ENCODE data around the gene DAAM1.

Gene DAAM1

DNA sequence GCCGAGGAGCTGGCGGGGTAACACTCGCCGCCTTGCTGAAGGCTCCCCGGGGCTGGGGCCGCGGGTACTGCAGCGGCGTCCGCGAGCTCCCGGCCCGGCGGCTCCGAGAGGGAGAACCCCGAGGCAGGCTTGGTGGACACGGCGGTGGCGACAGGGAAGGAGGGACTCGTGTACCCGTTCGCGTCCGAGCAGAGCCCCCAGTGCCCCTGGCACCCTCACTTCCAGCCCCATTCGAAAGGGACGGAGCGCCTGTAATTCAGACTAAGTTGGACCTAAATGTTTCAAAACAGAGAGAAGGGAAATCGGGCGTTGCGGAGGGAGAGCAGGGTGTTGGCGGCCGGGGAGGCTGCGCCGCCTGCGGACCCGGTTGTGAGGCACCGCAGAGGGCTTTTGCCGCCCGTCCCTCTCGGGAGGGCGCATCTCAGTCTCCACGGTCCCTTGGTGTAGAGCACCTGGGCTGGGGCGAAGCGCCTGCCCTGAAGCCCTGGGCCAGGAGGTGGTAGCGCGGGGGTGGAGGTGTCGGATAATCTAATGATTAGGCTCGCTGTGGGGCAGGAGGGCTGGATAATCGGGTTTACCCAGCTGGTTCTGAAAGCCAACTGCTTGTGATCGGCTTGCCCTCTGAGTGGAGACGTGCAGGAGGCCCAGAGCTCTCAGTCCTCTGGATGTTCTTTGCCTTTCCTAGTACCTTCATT, 771 bp downstream of the DAAM1 start:
- peak; percentile 14 for DNase-seq

DNA sequence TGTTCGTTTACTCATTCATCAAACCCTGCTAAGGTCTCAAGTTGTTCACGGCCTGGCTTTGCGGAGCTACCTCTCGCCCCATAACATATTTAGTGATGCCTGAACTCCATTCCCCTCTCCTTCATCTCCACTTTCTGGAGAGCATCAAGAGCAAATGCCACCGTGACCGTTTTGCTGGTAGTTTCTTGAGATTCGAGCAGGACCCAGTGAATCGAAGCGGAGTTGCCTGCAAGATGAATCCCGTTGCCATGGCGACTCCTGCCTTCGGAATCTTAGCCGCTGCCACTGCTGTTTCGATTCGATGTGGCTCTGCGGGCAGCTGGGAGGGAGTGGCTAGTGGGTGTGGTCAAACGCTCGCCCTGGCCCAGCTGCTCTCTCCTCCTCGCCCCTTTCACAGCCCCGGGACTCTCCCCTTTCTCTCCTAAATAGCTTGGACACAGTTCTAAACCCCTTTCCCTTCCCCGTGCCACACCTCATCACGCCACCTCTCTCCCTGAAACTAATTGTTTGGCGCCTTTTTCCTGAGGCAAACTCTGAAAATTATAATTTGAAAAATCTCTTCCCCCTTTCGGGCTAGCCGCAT, 1.4 kb downstream of the DAAM1 start:
- peak; percentile 86 for DNase-seq

DNA sequence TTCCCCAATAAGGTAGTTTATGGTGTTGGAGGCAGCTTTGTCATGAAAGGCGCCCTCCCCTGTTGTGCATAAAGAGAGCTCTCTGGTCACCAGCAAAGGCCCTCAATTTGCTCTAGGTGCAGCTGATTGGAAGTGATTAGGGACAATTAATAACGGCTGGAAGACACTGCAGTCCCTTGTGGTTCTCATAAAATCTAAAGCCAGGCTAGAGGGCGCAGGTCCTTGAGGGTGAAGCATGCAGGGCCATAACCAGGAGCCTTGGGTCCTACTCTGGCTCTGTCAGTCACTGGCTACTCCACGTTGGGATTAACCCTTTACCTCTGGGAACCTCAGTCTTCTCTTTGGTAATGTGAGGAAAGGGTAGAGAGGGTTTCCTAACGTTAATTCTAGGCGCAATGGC, 1.9 kb downstream of the DAAM1 start:
- DNase-seq = peak; percentile 2

DNA sequence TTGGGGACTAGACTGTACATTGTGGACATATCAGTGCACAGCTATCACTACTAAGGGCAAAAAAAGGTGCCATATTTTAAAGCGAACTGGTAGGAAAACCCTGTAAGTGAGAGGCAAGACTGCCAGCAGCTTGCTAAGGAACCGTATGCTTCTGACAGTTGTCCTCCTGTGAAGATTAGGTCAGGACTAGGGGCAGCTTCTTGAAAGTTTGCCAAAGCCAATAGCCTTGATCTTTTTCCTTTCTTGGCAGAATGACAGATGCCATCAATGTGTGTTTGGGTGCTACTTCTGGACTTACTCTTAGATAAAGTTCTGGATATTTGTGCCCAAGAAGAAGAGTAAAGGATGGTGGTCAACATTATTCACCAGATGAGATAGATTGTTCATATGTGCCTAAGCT, 7.4 kb downstream of the DAAM1 start:
- no peak for DNase-seq

DNA sequence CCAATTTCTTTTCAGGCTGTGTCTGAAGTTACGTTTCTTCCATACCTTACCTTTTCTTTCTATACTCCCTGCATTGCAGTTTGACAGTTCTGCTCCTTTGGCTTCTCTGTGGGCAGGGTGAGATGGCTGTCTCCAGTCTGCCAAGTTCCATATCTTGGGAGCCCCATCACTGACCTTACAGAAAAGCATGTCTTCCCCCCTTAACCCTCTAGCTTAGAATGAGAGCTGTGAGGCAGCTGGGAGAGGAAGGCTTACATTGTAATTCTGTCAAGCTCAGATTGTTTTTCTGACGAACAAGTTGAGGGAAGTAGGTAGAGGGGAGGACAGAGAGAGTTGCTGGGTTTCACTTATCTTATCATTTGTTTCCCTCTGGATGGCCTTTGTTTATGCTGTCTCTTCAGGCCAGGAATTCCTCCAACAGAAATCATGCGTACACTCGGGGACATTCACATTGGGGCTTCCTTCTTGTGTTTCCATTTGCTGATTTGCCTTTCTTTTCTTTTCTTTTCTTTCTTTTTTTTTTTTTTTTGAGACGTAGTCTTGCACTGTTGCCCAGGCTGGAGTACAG, 9.3 kb downstream of the DAAM1 start:
- no peak for DNase-seq

DNA sequence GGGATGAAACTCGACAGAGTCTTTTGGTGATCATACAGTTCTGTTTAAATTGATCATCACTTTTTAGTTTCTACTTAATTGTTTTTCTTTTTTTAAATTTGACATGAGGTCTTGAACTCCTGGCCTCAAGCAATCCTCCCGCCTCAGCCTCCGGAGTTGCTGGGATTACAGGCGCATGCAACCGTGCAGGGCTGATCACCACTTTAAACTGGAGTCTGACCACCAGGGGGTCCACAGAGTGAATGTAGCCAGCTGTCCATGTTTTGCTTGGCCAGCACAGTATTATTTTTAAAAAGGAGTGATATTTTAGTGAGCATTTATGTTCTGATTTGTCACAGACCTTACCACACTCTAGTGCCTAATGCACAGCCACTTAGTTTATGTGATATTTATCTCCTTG, 10.7 kb downstream of the DAAM1 start:
- DNase-seq = no peak

DNA sequence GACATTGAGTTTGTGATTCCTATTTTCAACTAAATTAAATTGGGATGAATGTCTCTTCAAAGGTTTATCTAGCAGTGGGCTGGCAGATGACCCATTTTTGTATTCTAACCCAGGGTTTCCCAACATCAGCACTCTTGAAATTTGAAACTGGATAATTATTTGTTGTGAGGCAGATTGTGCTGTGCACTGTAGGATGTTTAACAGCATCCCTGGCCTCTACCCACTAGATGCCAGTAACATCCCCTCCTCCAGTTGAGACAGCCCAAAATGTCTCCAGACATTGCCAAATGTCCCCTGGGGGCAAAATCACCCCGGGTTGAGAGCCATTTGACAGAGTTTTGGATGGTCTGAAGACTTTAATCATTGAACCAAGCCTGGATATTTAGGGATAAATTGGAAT, 11.1 kb downstream of the DAAM1 start:
- no peak for DNase-seq

DNA sequence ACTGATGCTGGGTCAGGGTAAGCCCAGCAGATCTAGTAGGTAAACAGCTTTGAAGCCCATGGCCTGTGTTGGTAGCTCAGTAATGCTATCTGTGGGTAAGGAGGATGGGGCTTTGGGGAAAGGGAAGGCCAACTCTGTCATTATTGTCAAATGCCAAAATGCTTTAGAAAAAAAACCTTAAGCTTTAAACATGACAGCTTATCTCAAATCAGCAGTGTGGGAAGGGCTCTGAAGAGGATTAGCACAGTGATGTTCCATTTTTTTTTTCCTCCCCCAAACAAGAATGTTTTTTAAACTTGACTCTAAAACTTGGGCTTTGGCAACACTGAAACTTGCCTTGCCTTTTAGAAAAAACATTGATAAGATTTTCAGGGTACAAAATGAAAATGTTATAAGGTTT, 11.7 kb downstream of the DAAM1 start:
- no peak for DNase-seq

DNA sequence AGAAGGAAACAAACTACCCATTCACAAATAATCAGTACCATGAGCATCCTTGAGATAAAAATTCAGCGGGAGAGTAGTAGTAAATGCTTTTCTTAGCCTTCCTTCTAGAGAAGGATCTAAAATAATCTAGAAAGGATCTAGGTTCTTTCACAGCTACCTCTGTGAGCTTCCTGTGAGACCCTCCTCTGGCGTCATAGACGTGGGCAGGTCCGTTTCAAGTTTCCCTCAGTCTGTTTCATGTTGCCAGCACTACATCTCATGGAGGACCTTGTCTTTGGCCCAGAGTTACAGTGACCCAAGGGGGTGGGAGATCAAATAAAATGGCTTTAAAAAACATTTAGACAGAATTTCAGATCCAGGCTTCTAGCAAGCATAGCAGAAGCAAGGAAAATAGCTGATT, 13.6 kb downstream of the DAAM1 start:
- DNase-seq = no peak

DNA sequence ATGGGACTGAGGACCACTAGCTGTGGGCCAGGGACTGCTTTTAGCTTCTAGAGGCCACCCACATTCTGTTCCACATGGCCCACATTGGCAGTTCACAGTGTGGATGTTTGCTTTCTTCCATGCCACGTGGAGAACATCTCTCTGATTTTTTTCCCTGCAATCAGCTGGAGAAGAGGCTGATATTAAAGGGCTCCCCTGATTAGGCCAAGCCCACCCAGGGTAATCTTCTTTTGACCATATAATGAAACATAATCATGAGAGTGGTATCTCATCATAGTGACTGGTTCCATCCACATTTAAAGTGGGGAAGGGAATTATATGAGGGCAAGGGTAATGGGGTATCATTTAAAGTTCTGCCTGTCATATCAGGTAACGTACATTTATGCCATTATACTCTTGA, 15.8 kb downstream of the DAAM1 start:
- DNase-seq = no peak

DNA sequence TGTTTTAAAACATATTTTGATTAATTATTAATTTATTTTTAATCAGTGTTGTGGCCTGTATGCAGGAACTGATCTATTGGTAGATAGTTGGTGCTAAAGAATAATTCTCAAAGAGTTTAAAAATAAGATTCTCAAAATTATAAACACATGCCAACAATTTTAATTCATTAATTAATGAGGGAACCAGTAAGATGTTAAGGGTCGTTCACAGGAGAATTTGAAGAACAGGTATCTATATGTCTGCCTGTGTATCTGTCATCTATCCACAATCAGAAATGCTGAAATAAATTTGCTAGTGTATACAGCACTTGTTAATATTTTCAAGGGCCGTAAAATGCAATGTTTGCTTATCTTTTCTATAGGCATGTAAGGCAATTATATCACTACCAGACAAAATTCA, 18.4 kb downstream of the DAAM1 start:
- DNase-seq = no peak

DNA sequence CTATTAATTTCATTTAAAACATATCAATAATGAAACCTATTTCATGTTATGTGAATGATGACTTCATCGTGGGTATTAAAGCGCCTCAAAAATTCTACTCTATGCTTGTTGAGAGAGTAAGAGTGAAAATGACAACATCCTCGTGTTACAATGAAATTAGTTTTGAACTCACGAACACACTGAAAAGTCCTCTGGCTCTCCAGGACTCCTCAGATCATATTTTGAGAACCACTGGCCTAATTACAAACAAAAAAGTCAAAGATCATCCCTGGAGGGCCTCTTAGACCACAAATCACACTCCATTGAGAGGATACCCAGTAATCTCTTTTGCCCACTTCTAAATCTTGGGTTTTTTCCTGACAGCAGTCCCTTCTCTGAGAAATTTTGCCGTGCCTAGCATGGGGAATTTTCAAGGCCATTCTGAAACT, 19.1 kb downstream of the DAAM1 start:
- peak; percentile 9 for DNase-seq

DNA sequence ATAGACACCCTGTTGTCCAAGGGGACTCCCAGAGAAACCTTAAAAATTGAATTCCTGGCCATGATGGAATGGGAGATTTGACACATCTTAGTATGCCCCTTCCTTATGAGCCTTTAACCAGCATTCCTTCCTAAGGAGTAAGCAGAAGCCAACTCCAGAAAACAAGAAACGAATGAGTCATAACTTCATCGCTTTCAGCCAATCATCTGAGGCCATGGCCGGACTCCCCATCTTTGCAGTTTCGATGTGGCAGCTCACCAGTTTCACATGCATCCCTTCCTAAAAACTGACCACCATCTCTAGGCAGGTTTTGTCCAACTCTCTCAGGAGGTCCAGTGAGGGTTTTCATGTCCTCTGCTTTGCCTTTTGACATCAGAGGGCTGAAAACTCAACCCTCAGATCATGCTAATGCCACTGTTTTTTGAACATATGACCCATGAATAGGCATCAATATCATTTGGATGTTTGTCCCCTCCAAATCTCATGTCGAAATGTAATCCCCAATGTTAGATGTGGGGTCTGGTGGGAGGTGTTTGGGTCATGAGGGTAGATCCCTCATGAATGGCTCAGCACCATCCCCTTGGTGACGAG, 19.9 kb downstream of the DAAM1 start:
- DNase-seq = no peak

DNA sequence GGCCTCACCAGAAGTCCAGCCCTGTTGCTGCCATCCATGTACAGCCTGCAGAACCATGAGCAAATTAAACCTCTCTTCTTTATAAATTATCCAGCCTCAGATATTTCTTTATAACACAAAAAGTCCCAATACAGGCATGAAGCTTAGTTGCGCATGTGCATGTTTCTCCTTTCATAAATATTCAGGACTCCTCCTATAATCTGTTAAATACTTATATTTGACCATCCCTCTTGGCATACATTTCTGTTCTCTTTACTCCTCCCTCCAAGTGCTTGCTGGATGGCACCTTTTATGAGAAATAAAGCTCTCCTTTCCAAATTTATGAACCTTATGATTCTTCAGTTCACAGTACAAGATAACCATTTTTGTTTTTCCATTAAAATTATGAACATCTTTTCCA, 20.5 kb downstream of the DAAM1 start:
- DNase-seq = no peak

DNA sequence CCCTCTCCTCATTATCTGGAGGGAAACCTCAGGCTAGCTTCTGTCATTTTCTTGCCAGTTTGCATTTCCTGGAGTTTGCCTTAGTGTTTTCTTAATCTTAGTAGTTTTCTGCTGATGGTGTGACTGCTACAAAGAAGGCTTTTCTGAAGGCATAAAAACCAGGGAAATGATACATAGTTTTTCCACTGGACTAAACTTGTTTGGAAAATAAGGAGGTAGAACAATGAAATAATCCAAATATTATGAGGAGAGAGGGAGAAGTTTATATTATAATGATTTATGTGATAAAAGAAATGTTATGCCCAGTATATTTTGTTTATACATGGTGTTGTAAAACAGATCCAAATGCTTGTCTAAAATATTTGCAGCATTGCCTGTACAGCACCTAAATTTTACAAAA, 22.2 kb downstream of the DAAM1 start:
- DNase-seq = no peak

DNA sequence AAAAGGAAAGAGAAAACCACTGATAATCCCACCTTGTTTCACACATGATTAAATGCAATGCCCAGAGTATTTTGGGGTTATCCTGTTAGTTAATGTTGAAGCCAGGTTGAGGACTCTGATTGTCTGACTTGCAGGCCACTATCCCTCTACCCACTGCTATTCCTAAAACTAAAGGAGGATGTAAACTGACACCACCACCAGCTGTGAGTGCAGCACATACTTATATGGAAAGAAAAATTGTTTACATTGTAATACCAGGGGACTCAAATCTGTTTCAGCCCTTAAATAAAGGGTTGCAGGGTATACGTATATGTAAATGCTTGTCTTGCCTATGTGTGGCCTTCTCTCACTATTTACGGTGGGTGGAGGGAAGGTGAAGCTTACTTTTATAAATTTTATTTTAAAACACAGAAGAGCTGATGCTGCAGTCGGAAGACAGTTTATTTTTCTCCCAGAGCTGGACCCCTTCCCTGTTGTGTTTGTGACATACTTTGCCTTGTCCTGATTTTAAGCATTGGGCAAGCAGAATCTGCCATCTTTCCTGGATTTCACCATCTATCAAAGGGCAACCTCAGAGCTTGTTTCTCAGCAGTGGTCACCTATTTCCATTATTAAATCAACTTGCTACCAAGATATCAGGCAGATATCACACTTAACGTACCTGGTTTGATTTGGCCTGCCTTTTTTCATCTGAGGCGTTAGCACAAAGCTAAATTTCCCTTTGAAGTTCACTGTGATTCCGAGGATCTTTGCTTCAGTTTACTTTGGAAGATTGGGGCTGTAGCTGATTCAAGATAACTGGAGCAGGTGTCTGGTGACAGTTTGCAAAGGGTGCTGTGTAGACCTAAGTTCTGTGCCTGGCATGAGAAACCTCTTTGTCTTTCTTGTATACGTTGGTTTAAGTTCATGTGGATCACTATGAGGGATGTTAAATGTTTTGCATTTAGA, 25.2 kb downstream of the DAAM1 start:
- no peak for DNase-seq

DNA sequence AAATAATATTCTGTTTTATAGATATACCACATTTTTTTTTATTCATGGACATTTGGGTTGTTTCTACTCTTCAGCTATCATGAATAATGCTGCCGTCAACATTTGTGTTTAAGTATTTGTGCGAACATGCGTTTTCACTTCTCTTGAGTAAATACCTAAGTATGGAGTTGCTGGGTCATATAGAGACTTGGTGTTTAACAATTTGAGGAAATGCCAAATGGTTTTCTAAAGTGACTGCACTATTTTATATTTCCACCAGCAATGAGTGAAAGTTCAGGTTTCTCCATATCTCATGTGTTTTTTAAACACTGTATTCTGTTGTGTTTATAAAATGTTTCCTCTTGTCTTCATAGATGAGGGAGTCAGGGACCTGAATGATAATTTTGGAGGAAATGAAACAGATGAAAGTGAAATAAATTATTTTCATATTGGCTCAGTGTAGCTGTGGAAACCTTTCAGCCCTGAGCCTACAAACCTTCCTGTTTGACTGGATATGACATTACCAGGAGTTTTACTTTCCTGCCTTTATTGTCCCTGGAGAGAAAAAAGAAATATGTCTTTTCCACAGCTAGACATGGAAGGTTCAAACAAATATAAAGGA, 26.3 kb downstream of the DAAM1 start:
- no peak for DNase-seq

DNA sequence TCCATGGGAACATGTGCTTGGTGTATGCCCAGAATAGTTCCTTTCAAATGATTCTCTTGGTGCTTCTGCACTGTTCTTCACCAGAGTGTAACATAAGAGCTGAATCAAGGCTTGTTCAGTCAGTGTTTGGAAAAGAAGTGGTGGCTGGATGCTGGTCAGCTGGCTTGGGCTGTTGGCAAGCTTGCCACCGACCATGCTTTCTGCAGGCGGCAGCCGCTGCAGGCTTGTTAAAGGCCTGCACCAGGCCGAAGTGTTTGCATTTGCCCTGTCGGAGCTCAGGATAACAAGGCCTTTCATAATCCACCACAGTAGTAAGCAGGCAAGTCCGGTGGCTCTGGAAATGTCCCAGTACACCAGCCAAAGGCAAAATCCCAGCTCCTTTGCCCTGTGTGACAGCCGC, 26.9 kb downstream of the DAAM1 start:
- DNase-seq = no peak

DNA sequence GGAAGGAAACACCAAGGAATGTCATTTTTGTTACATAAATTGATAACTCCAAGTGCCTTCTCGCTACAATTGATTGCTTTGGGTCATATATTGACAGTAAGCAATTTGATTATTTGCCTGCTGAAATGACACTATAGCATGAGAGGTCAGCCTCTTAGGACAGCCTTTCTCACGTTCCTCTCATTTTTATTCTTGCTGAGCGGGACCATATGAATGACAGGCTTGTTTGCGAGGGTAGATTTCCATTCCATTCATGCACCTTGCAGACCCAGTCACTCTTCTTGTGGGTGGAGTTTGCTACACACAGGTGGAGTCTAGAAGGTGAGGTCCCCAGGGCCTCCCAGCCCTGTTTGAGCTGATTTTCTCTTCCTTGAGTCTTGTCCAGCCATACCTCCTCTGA, 27.3 kb downstream of the DAAM1 start:
- no peak for DNase-seq

DNA sequence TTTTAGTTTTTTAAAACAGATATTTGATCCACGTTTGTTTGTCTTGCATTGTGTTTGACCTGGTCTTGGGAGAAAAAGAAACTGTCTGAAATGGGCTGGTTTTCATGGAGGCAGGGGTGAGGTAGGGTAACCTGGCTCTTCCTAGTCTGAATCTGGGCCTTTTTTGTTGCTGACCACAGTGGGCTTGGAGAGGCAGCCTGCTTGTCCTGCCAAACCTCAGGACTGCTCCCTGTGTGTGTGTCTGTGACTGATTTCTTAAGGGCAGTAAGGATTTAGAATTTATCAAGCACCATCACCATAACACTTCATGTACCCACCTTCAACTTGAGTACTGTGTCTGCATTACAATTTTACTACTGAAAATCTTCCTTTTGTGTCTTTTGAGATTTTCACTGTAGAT, 28.5 kb downstream of the DAAM1 start:
- no peak for DNase-seq

DNA sequence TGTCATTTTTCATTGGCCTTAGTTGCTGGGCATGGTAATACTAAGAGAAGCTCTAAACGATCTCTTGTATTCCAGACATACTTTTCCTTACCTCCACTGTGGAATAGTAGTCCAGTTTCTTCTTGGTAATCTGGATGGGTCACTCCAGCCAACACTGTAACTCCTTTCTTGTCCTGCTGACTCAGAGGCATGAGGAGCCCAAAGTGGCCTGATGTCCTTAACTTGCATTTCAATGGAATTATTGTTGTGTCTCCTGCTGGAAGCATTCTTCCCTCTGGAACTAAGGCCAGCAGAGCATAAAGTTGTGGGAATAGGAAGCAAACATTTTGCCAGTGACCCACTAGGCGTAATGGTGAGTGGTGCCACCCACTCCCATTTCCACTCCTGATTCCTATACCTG, 33.1 kb downstream of the DAAM1 start:
- no peak for DNase-seq

DNA sequence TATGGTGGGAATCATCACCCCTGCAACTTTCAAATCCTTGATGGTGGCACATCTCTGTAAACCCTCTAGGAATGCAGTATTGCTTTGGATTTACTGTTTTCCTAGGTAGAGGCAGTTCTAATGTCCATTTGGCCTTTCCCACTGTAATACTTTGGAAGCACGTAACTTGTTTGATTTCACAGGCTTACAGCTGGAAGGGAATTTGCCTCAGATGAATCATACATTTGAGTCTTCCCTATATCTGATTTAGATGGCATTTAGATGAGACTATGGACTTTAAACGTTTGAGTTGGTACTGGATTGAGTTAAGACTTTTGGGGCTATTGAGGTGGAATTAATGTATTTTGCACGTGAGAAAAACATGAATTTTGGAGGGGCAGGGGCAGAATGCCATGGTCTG, 35.9 kb downstream of the DAAM1 start:
- DNase-seq = no peak

DNA sequence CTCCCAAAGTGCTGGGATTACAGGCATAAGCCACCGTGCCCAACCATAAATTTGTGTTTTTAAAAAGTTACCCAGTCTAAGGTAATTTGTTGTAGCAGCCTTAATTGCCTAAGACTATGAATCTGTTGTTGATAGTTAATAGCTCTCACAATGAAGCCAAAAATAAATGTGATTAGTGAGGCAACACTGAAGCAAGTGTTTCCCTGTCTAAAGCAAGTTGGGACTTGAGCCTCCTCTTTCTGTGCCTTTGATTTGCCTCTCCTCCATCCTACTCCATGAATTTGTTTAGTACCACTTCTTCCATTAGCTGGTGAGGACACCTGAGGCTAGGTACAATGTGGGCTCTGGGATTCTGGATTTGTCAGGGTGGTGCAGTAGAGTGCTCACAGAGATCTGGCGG, 36.8 kb downstream of the DAAM1 start:
- DNase-seq = no peak
